Activated CD4-positive, alpha-beta T cell treated with anti-CD3 and anti-CD28 coated beads for 4 hours (primary cell): ENCODE results near the gene KLHL30.
"Not testable (repeated sequence)": the region's sequence is repeated elsewhere in the genome, so short reads cannot be mapped to it uniquely, and the experiment has no call there.

Source experiments
- DNase-seq, 2 donors: peaks; one replicate each; pipeline ENCODE4 v3.0.0-alpha.2; 2020

Gene KLHL30

DNA sequence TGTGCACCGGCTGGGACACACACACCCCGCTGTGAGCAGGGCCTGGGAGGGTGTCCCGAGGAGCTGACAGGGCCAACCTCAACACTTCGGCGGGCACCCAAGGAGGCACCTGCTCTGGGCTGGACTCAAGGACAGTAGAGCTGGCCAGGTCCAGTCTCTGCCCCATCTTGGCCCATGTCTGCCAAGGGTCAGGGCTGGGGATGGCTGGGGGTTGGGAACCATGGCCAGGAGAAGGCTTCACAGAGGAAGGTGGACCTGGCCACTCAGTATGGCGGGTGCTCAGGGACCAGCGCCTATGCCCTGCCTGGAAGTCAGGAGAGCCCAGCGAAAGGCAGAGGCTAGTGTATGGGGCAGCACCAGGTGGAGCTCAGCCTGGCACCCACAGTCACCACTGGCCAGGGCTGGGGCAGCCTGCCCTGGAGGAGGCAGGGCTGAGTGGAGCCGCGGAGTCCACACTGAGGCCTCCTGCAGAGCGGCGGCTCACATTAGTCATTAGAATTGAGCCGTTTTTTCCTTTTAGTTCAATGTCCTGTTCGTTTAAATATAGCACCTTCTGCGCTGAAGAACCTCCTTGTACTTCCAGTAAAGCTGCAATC, 24.5 kb downstream of the KLHL30 start:
- no peak for DNase-seq

- no peak for DNase-seq
Observed at GRCh38 chr2:238163481-238164198, 25.2 kb downstream of the KLHL30 start.

GRCh38 chr2:238164906-238165287, 26.4 kb downstream of the KLHL30 start:
- no peak for DNase-seq

- DNase-seq = no peak
Observed at GRCh38 chr2:238165288-238165921, 26.9 kb downstream of the KLHL30 start.

DNA sequence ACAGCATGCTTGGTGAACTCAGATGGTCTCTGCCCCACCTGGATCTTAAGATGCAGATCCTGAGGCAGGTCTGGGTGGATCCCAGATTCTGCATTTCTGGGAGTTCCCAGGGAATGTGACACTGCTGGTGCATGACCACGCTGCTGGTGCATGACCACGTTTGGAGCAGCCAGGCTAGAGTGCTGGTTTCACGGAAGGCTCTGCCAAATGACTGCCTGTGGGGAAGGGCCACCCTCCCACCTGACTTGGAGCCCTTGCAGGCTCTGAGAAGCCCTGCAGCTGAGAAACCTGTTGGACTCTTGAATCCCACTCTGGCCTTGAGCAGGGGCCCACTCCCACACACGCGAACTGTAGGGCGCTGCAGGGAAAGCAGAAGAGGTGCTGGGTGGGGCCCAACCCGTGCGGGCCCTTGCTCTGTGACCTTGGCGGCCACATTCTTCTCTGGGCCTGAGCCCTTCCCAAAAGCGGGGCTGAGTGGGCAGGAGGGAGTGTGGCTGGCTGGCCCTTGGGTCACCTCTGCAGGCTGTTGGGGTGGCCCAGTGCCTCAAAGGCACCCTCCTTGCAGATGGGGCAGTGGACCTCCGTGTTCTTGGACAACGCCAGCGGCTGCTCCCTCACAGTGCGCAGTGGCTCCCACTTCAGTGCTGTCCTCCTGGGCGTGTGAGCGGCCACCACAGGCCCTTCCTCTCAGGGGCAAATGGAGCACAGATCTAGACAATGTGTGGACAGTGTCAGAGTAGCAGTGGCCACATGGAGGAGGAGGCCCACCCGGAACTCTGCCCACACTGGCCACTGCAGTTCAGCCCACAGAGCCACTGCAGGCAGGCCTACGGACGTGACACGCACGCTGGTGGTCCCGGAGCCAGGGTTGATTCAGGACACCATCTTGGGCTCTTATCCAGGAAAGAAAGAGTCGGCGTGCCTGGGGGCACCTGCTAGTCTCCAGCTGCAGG, 28.2 kb downstream of the KLHL30 start:
- DNase-seq = no peak

GRCh38 chr2:238167344-238167715, 28.9 kb downstream of the KLHL30 start:
- no peak for DNase-seq

DNA sequence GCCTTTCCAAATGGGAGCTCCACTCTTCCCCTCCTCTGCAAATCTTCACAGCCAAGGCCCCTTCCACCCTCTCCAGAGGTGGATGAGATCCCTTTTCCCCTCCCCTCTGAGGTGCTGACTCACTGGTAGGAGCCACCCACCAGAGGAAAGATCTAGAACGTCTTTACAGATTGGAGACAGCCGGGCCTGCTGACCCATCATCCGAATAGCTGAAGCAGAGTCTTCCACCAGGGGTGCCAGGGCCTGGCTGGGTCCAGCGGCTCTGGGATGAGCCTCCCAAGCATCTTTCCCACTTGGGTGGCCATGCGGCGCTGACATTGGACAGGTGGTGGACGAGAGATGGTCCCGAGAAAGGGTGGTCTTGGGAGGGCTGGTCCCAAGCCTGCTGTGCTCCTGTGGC, 29.3 kb downstream of the KLHL30 start:
- no peak for DNase-seq

DNA sequence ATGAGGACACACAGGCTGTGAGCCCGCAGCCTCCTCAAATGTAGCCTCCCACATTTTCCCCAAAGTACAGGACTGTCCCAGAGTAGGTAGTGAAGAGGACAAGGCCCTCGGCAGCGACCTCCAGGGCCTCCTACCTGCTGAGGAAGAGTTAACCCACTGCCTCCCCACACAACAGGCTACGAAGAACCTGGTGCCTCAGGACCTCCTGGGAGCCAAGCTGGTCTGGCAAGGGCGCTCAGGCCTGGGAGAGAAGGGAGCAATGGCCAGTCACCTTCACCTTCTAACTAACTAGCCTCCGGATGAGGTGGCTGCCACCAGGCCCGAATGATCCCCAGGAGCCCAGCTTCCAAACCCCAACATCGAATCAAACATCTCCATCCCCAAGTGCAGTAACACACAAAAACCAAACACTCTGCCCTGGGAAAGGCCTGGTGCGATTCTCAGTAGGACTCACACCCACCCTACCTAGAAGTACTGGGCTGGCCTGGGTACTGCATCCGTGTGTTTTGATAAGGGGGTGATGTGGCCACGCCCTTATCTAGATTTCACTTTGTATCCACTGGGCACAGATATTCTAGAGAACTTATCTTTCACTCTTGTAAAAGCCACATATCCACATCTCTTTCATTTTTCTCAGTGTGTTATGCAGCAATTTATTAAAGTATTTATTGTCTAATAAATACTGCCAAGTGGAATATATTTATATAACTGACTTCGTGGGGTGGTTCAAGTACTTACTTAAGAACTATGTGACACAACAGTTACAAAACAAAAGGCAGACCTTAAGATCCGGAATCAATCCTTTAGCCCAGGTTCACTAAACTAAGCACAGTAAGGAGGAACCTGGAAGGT, 30.0 kb downstream of the KLHL30 start:
- no peak for DNase-seq

- DNase-seq = no peak
Observed at GRCh38 chr2:238169048-238169707, 30.7 kb downstream of the KLHL30 start.

GRCh38 chr2:238169708-238170251, 31.3 kb downstream of the KLHL30 start:
- DNase-seq = no peak

DNA sequence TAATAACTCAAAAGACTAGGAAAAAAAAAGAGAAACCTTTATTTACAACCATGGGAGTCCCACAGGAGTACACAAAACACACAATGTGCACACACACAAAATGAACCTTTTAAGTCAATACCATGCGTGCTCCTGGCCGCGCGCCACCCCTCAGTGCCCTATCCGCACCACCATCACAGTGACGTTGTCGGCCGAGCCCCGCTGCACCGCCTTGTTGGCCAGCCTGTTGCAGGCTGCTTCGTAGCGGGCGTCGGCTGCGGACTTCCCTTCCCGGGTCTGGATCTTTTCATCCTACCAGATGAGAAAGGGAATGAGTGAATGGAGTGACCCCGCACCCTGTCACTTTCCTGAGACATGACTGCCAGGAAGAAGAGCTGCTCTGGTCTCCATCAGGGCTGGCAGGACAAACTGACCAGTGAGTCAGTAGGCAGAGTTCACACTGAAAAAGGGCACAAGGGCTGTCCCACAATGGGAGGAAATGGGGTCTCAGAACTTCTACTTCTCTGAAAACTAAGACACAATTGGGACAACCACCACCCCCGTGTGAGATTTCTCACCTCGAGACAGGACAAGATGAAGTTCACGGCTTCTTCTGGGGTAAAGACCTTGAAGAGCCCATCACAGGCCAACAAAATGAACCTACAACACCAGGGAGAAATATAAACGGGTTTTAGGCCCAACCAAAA, 32.1 kb downstream of the KLHL30 start:
- DNase-seq = no peak

DNA sequence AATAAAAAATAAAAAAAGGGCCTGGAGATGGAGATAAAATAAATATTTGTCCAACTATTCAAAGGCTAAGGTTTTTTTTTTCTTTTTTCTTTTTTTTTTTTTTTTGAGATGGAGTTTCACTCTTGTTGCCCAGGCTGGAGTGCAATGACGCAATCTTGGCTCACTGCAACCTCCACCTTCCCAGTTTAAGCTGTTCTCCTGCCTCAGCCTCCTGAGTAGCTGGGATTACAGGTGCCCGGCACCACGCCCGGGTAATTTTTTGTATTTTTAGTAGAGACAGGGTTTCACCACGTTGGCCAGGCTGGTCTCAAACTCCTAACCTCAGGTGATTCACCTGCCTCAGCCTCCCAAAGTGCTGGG, 32.6 kb downstream of the KLHL30 start:
- not testable (repeated sequence) for DNase-seq

GRCh38 chr2:238171575-238172187, 33.2 kb downstream of the KLHL30 start:
- DNase-seq = no peak

DNA sequence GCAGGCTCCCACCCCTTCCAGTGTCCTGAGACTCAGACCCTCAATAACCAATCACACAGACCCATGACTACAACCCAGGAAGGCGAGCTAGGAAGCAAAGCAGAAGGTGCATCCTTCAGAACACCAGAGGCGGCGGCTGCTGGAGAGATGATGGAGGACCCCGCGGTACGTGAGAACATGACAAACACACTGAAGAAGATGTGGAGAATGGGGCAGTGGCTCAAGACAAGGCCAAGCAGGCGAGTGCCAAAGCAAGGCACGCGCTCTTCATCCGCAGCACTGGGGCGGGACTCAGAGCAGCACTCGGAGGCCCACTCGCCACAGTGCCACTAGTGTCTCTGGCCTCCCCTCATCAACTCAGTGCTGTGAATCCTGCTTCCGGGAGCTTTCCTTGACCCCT, 34.0 kb downstream of the KLHL30 start:
- DNase-seq = no peak

- no peak for DNase-seq
Observed at GRCh38 chr2:238173692-238174091, 35.2 kb downstream of the KLHL30 start.

DNA sequence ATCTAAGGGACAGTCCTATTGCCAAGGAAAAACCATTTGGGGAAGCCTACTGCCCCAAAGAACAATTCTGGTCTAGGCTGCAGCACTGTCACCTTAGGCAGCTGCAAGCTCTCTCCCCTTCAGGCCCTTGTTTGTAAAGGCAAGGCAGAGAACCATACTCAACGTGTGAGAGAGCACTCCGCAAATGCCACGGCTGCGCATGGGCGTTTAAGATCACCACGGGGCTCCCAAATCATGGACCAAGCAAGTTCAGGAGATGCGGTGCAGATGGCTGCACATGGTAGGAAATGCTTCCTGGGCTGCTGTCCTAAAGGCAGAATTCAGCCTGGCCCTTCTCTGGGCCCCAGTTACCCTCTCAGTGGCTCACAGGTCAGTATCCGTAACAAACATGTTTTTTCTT, 35.8 kb downstream of the KLHL30 start:
- no peak for DNase-seq

- no peak for DNase-seq
Observed at GRCh38 chr2:238174701-238175100, 36.2 kb downstream of the KLHL30 start.

DNA sequence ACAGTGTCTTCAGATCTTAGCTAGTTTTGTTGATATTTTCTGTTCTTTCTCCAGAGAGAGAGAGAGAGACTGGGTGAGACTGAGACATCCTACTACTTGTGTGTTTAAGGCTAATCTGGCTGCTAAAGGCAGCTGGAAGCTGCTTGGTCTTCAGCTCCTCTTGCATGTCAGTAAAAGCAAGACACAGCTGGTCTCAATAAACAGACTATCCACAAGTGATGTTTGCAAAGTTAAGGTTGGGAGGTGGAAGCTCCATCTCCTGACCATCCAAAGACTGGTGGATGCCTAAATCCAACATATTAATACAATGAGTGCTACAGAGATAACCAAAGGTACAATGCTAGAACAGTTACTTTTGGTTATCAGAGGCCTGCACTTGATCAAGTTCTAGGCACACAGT, 38.1 kb downstream of the KLHL30 start:
- no peak for DNase-seq

DNA sequence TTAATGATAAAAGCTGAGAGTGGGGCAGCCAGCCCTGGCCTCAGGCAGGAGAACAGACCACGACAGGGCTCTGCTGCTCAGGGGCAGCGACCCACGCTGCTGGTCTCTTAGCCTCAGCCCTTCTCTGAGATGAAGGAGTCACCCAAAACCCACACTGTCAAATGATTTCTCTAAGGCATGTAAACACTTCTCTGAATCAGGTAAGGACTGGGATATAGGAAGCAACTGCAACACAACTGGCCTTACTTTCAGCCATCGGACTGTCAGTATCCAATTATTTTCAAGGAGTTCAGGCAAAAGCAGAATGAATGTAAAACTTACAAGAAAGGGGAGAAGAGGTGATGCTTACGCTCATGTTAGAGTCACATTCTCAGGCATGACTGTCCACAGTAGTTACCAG, 42.1 kb downstream of the KLHL30 start:
- DNase-seq = no peak

DNA sequence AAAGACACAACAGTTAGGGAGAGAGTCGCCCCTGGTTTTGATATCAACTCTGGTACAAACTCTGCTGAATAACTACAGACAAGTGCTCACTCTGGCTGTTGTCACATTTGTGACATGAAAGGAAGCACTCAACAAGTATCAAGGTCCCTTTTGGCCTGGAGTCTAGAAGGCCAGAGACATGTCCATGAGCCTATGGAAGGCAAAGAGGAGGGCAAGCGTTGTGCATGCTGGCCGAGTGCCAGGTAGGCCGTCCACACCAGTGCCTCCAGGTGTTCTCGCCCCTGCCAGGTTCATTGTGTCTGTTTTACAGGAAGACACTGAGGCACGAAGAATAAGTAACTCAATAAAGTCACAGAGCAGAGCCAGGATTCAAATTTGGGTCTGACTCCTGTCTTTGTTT, 43.9 kb downstream of the KLHL30 start:
- DNase-seq = no peak

GRCh38 chr2:238183821-238184220, 45.4 kb downstream of the KLHL30 start:
- DNase-seq = no peak
